Stomach (tissue), 9 donors: Measurements from ENCODE around the gene TACC3. TPM values are rescaled to one million over a fixed set of nuclear protein-coding genes. Genes with fewer than 3 reads are reported as not detected.

Source experiments
- DNase-seq, 2 donors: peaks; one replicate each; pipeline versions ENCODE4 v3.0.0 to v3.0.0-alpha.2; 2013 to 2019
- H3K27ac ChIP-seq, 5 donors: fragments of 200-600 bp in 4 of 5; sonication (generic) in 4 of 5; one replicate each; pipeline ENCODE4 v1.5.1; 2013 to 2019; ENCODE audit warnings: mild to moderate bottlenecking in 1 of 5, moderate library complexity in 1 of 5
- H3K27me3 ChIP-seq, 3 donors: fragments of 200-600 bp; sonication (generic); one replicate each; pipeline ENCODE4 v1.5.1; 2017 to 2019; ENCODE audit warnings: mixed run types in 1 of 3
- H3K36me3 ChIP-seq, 4 donors: fragments of 200-600 bp; sonication (generic); 1 replicate in 3 of 4; 2 replicates in 1 of 4; pipeline ENCODE4 v1.5.1; 2016 to 2019
- H3K4me1 ChIP-seq, 4 donors: fragments of 200-600 bp; sonication (generic); one replicate each; pipeline ENCODE4 v1.5.1; 2016 to 2019
- H3K4me3 ChIP-seq, 4 donors: fragments of 200-600 bp; sonication (generic) in 3 of 4; one replicate each; pipeline ENCODE4 v1.5.1; 2016 to 2019; ENCODE audit warnings: mild to moderate bottlenecking in 1 of 4
- H3K9me3 ChIP-seq, 4 donors: fragments of 200-600 bp; sonication (generic); one replicate each; pipeline ENCODE4 v1.5.1; 2016 to 2019
- CTCF ChIP-seq, 7 experiments: fragments of 450-650 bp in 4 of 7; fragments of 200-600 bp in 3 of 7; sonication (generic) in 3 of 7; IDR thresholded peaks; one replicate each; pipeline ENCODE4 v1.5.1; 2016 to 2019; ENCODE audit warnings: antibody characterized with exemption in 7 of 7, control low read depth in 2 of 7, mild to moderate bottlenecking in 1 of 7
- EP300 ChIP-seq: sonication (generic); formaldehyde crosslinking; IDR thresholded peaks from one replicate; pipeline ENCODE4 v1.6.1; 2017; ENCODE audit warnings: antibody characterized with exemption
- POLR2A ChIP-seq, 4 donors: fragments of 450-650 bp; IDR thresholded peaks; one replicate each; pipeline ENCODE4 v1.6.1; 2016; ENCODE audit warnings: antibody characterized with exemption in 4 of 4, control low read depth in 2 of 4, mild to moderate bottlenecking in 1 of 4, moderate library complexity in 1 of 4
- POLR2AphosphoS5 ChIP-seq, 3 donors: sonication (generic); formaldehyde crosslinking; IDR thresholded peaks; one replicate each; pipeline ENCODE4 v1.6.1; 2016; ENCODE audit warnings: antibody characterized with exemption in 3 of 3
- WGBS, 5 donors: extraction: QIAGEN DNeasy Blood & Tissue Kit in 3 of 5; methylation state at CpG; one replicate each; pipeline versions ENCODE4 v1.1.5 to v1.1.7; 2013 to 2018; 5-methylcytosine and 5-hydroxymethylcytosine counted together
- intact Hi-C: fragments of 100-400 bp; cut with DNase I; formaldehyde crosslinking; loops from one replicate; pipeline ENCODE4 v1.15.1; 2023; ENCODE audit warnings: low total_unique reads
- polyA plus RNA-seq, 3 donors: library from polyadenylated mRNA; stranded (reverse); fragments of 200-250 nt; gene quantifications; one replicate each; pipeline ENCODE4 v1.2.3, GENCODE V29; 2013
- total RNA-seq, 5 donors: library from RNA; depleted of rRNA; stranded (reverse); fragments of >200 nt; gene quantifications; one replicate each; pipeline versions ENCODE4 v1.1.0 to v1.2.3, GENCODE V29; 2014 to 2016
- donor health status: healthy with polysubstance abuse.
- donor health status: Bipolar disorder and iron deficiency.
- donor health status: healthy.

The TACC3 gene
- total and polyA plus RNA-seq, 8 donors: 7.2 to 74.1 (median 24.8) TPM

DNA sequence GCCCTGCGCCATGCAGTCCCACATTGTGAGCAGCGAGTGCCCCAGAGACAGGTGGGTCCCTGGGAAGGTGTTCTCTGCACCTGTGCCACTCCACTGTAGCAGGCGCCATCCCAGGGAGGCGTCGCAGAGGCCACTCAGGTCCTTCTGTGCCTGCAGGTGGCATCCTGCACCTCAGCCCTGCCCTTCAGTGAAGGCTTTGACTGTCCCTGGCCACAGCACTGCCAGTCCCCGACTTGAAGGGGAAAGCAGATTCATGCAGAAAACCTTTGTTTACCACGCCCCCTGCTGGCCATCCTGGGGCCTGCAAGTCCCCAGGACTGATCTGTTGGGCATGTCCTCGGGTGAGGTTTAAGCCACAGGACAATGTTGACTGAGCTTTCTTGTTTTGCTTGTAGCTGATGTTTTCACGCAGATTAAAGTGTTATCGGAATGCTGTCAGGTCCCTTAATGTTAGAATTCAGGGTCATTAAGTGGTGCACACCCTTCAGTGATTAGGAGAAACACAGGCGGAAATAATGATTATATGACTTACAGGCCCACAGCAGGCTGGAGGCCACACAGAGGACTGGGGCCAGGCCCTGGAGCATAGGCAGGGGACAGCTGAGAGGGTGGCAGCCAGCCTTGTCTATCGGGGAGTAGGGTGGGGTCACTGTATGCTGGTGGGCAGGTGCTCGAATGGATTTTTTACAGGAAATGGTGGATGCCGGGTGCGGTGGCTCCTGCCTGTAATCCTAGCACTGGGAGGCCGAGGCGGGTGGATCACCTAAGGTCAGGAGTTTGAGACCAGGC is 5.0 kb downstream of the TACC3 start:
- intact Hi-C loops: loop anchor here (5.0 kb wide), 1 partner anchor 34 kb away; no protein-coding TSS in a partner anchor
- Histone ChIP-seq H3K4me1 (peaks cover 38 to 80% (median 60%) of the 10 kb centered on the region in 4 donors), H3K36me3 (peaks cover 3 to 45% (median 21%) of the 10 kb centered on the region in 4 donors), H3K27ac (peak overlapping the region; percentile 37 to 83 (median 67)), H3K27me3 (no peaks in the 10 kb centered on the region), H3K4me3 (peak overlapping the region in 1 of 4 donors; percentile 13), H3K9me3 (no peaks in the 10 kb centered on the region)
- TF ChIP-seq POLR2AphosphoS5 (IDR thresholded peaks at IDR 0.05): peak in 1 of 3 donors; percentile 71
- no peak for TF ChIP-seq POLR2A (IDR thresholded peaks at IDR 0.05)
- TF ChIP-seq EP300: no peak
- TF ChIP-seq CTCF (IDR thresholded peaks at IDR 0.05): peak in 6 of 7 experiments; percentile 73 to 100 (median 98)
- WGBS, 5 donors: 44 to 56% (median 51%) methylated on average over 15 to 17 of the region's 17 CpGs
- DNase-seq: peak; percentile 94 to 96

DNA sequence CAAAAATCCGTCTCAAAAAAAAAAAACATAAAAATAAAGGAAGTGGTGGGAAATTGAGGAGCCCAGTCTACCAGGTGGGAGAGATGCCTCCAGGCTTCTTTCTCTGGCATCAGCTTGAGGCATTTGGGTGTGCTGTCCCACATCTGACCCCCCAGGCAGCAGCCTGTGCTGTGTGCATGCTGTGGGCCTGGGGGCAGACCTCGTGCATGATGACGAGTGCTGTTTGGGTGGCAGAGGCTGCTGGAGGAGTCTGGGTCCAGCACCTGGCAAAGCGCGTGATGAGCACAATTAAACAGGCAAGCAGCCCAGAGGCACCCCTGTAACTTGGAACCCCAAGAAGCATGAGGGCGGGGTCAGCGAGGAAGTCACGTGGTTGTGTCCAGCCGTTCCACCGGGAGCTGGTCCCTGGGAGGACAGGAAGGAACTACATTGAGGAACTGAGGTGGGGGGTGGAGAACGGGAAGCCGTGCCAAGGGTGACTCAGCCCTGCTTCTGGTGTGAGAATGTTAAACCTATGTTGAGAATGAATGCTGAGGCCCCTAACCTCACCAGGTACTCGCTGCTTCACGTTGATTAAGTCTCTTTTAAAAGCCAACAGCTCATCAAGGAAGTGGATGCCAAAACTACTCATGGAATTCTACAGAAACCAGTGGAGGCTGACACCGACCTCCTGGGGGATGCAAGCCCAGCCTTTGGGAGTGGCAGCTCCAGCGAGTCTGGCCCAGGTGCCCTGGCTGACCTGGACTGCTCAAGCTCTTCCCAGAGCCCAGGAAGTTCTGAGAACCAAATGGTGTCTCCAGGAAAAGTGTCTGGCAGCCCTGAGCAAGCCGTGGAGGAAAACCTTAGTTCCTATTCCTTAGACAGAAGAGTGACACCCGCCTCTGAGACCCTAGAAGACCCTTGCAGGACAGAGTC is 6.1 kb downstream of the TACC3 start:
- H3K9me3 ChIP-seq: no peaks in the 10 kb centered on the region
- no peaks in the 10 kb centered on the region for H3K27me3 ChIP-seq
- H3K4me3 ChIP-seq: peak overlapping the region in 2 of 4 donors; percentile 21 to 28
- H3K27ac ChIP-seq: peak overlapping the region; percentile 34 to 83 (median 67)
- H3K36me3 ChIP-seq: peaks cover 3 to 54% (median 26%) of the 10 kb centered on the region in 4 donors
- WGBS, 5 donors: 31 to 48% (median 39%) methylated on average over 17 to 18 of the region's 18 CpGs
- peak; percentile 67 to 76 for DNase-seq
- intact Hi-C loops: loop anchor here (5.0 kb wide), 1 partner anchor 35 kb away; no protein-coding TSS in a partner anchor
- H3K4me1 ChIP-seq: peaks cover 28 to 70% (median 50%) of the 10 kb centered on the region in 4 donors
- peak in 1 of 3 donors; percentile 47 for TF ChIP-seq POLR2AphosphoS5 (IDR thresholded peaks at IDR 0.05)
- no peak for TF ChIP-seq POLR2A (IDR thresholded peaks at IDR 0.05)

DNA sequence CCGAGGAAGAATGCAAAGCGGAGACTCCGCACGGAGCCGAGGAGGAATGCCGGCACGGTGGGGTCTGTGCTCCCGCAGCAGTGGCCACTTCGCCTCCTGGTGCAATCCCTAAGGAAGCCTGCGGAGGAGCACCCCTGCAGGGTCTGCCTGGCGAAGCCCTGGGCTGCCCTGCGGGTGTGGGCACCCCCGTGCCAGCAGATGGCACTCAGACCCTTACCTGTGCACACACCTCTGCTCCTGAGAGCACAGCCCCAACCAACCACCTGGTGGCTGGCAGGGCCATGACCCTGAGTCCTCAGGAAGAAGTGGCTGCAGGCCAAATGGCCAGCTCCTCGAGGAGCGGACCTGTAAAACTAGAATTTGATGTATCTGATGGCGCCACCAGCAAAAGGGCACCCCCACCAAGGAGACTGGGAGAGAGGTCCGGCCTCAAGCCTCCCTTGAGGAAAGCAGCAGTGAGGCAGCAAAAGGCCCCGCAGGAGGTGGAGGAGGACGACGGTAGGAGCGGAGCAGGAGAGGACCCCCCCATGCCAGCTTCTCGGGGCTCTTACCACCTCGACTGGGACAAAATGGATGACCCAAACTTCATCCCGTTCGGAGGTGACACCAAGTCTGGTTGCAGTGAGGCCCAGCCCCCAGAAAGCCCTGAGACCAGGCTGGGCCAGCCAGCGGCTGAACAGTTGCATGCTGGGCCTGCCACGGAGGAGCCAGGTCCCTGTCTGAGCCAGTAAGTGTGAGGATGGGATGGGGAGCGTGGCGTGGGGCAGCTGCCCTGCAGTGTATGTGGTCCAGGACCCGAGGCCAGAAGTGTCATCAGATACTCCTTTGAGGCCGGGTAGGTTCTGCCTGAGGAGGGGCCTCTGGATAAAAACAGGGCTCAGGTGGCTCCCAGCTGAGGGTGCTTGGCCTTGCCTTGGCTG is 7.0 kb downstream of the TACC3 start:
- peak in 1 of 7 experiments; percentile 15 for TF ChIP-seq CTCF (IDR thresholded peaks at IDR 0.05)
- TF ChIP-seq POLR2AphosphoS5 (IDR thresholded peaks at IDR 0.05): no peak
- Histone ChIP-seq H3K4me1 (peaks cover 28 to 62% (median 43%) of the 10 kb centered on the region in 4 donors), H3K9me3 (no peaks in the 10 kb centered on the region), H3K4me3 (peak overlapping the region in 2 of 4 donors; percentile 21 to 28), H3K27me3 (no peaks in the 10 kb centered on the region), H3K27ac (peak overlapping the region; percentile 34 to 83 (median 67)), H3K36me3 (peaks cover 3 to 64% (median 33%) of the 10 kb centered on the region in 4 donors)
- DNase-seq: peak in 1 of 2 donors; percentile 59
- intact Hi-C loops: loop anchor here (5.0 kb wide), 1 partner anchor 36 kb away; no protein-coding TSS in a partner anchor
- WGBS, 5 donors: 69 to 85% (median 77%) methylated on average over 27 to 31 of the region's 31 CpGs

DNA sequence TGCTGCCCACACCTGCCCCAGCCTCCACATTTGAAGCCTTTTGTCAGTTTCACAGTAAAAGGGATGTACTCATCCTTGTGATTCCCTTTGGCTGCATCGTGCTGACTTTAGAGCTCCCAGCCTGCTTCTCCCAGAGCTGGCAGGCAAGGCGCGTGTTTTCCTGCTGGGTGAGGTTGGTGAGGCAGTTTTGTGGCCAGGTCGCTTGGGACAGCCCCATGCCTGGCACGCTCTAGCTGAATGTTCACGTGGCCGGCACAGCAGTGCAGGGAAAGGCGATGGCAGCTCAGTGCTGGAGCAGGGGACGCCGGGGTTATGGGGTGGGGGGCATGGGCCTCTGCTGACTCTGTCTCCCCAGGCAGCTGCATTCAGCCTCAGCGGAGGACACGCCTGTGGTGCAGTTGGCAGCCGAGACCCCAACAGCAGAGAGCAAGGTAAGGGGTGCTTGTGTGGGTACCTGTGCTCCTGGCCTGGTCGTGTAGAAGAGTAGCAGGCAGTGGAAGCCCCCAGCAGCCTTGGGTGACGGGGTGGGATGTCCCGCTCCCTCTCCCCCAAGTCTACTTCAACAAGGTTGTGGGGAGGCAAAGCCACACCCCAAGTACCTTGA is 9.3 kb downstream of the TACC3 start:
- intact Hi-C loops: no loop called here
- peaks cover 28 to 56% (median 43%) of the 10 kb centered on the region in 4 donors for H3K4me1 ChIP-seq
- peak in 1 of 2 donors; percentile 72 for DNase-seq
- H3K27me3 ChIP-seq: no peaks in the 10 kb centered on the region
- H3K4me3 ChIP-seq: no peak overlapping the region
- no peak for TF ChIP-seq EP300
- no peak for TF ChIP-seq POLR2AphosphoS5 (IDR thresholded peaks at IDR 0.05)
- TF ChIP-seq POLR2A (IDR thresholded peaks at IDR 0.05): no peak
- no peak for TF ChIP-seq CTCF (IDR thresholded peaks at IDR 0.05)
- H3K9me3 ChIP-seq: no peaks in the 10 kb centered on the region
- no peak overlapping the region for H3K27ac ChIP-seq
- 68 to 89% (median 78%) methylated on average over 13 to 16 of the region's 16 CpGs for WGBS, 5 donors
- peaks cover 5 to 74% (median 46%) of the 10 kb centered on the region in 4 donors for H3K36me3 ChIP-seq
